ENCODE data around the gene TLCD5. TPM values are rescaled to one million over a fixed set of nuclear protein-coding genes. Genes with fewer than 3 reads are reported as not detected.

TLCD5 gene
- total RNA-seq, 1 experiment from 2014 or later = 6.0 TPM

GRCh38 chr11:120316880-120317688 is 8.0 kb upstream of the TLCD5 start:
- H3K27ac ChIP-seq = 0 out of 2 replicates have a peak overlapping the region, but pooled peaks have one; percentile 15
- H3K4me3 ChIP-seq = peak overlapping the region; percentile 28; the same call in 1 of the 2 replicates
- no TSS peak for BruUV-seq (replicated peaks)
- CTCF ChIA-PET = interaction anchor here (0.6 to 1.3 kb wide), 2 partner anchors 14 to 611 kb away, joined by 5 to 6 read pairs; no protein-coding TSS in a partner anchor
- no peaks in the 10 kb centered on the region for H3K9me2 ChIP-seq (ENCODE audit: insufficient read depth)
- peaks cover 6% of the 10 kb centered on the region for H3F3A ChIP-seq (ENCODE audit: insufficient read depth, low read depth)
- no peaks in the 10 kb centered on the region for H3K36me3 ChIP-seq (ENCODE audit: low read depth)
- peak; percentile 87 to 97 for DNase-seq
- intact Hi-C loops (cut with micrococcal nuclease; ENCODE audit: unreplicated experiment) = loop anchor here (2.0 kb wide), 2 partner anchors 14 kb away; no protein-coding TSS in a partner anchor
- peak overlapping the region; percentile 69 for H3K4me2 ChIP-seq
- H3K79me2 ChIP-seq (ENCODE audit: low read depth) = no peaks in the 10 kb centered on the region
- no peaks in the 10 kb centered on the region for H3K27me3 ChIP-seq (ENCODE audit: insufficient read depth, low read depth)
- no peak for TF ChIP-seq CTCF (conservative IDR thresholded peaks at IDR 0.05)
- no peak for TF ChIP-seq EZH2 (IDR thresholded peaks at IDR 0.05; ENCODE audit: low read depth)
- POLR2A ChIA-PET (ENCODE audit: unreplicated experiment) = no interaction called here
- H3K4me1 ChIP-seq (replicated peaks; ENCODE audit: insufficient read depth) = peaks cover 22% of the 10 kb centered on the region
- no peaks in the 10 kb centered on the region for H4K20me1 ChIP-seq (ENCODE audit: insufficient read depth)
- no peaks in the 10 kb centered on the region for H3K9me3 ChIP-seq (ENCODE audit: insufficient read depth, low read depth)
- peak overlapping the region; percentile 37 for H2AFZ ChIP-seq

DNA sequence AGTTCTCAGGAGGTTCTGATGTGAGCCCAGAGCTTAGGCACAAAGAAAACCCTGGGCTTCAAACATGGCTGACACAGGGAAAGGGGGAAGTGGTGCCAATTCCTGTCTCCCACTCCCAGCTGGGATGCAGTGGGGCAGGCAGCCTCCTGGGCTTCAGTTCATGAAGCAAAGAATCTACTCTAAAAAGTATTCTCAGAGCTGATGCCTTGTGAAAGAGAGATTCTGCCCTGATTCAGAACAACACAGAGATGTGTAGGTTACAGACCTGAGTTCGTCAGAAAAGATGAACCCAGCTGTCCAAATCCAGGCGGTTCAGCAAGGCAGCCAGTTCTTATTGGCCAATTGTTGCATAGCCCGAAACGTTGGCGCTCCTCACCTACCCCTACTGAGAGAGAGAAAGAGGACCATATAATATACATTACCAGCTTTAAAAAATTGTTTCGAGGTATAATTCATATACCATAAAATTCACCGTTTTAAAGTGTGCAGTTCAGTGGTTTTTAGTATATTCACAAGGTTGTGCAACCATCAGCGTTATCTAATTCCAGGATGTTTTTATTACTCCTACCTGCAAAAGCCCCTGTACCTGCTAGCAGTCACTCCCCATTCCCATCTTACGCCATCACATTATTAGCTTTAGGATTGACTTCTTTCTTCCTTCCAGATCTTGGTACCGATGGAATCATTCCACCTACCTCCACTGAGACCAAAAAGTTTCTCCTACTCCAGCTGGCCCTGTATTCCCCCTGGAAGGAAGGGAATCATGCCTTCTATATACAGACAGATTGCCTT is 7.2 kb upstream of the TLCD5 start:
- no peak for DNase-seq
- intact Hi-C loops (cut with micrococcal nuclease; ENCODE audit: unreplicated experiment) = loop anchor here (2.0 kb wide), 2 partner anchors 13 to 15 kb away; no protein-coding TSS in a partner anchor
- no peaks in the 10 kb centered on the region for H3K79me2 ChIP-seq (ENCODE audit: low read depth)
- ChIA-PET POLR2A (ENCODE audit: unreplicated experiment) (no interaction called here), CTCF (interaction anchor here (1.3 kb wide), 1 partner anchor 15 kb away, joined by 5 read pairs; no protein-coding TSS in a partner anchor)
- H2AFZ ChIP-seq = peak overlapping the region; percentile 37; the same call in 1 of the 2 replicates
- H4K20me1 ChIP-seq (ENCODE audit: insufficient read depth) = no peaks in the 10 kb centered on the region
- H3K27ac ChIP-seq = no peak overlapping the region
- TF ChIP-seq EZH2 (IDR thresholded peaks at IDR 0.05; ENCODE audit: low read depth) (no peak), CTCF (conservative IDR thresholded peaks at IDR 0.05) (no peak)
- no peaks in the 10 kb centered on the region for H3K36me3 ChIP-seq (ENCODE audit: low read depth)
- TSS peak; percentile 68 for BruUV-seq (replicated peaks)
- H3K9me3 ChIP-seq (ENCODE audit: insufficient read depth, low read depth) = no peaks in the 10 kb centered on the region
- H3K4me3 ChIP-seq = no peak overlapping the region
- H3K27me3 ChIP-seq (ENCODE audit: insufficient read depth, low read depth) = no peaks in the 10 kb centered on the region
- no peaks in the 10 kb centered on the region for H3K9me2 ChIP-seq (ENCODE audit: insufficient read depth)
- peaks cover 6% of the 10 kb centered on the region for H3F3A ChIP-seq (ENCODE audit: insufficient read depth, low read depth)
- H3K4me1 ChIP-seq (replicated peaks; ENCODE audit: insufficient read depth) = peaks cover 22% of the 10 kb centered on the region
- H3K4me2 ChIP-seq = peak overlapping the region; percentile 69

GRCh38 chr11:120318906-120319305 is 6.2 kb upstream of the TLCD5 start:
- Histone ChIP-seq H3K9me3 (ENCODE audit: insufficient read depth, low read depth) (no peaks in the 10 kb centered on the region), H4K20me1 (ENCODE audit: insufficient read depth) (no peaks in the 10 kb centered on the region), H3K4me2 (no peak overlapping the region), H3K27me3 (ENCODE audit: insufficient read depth, low read depth) (no peaks in the 10 kb centered on the region), H2AFZ (no peak overlapping the region), H3K4me1 (replicated peaks; ENCODE audit: insufficient read depth) (peaks cover 22% of the 10 kb centered on the region), H3K36me3 (ENCODE audit: low read depth) (no peaks in the 10 kb centered on the region), H3K4me3 (no peak overlapping the region), H3K79me2 (ENCODE audit: low read depth) (no peaks in the 10 kb centered on the region), H3K27ac (no peak overlapping the region), H3K9me2 (ENCODE audit: insufficient read depth) (no peaks in the 10 kb centered on the region), H3F3A (ENCODE audit: insufficient read depth, low read depth) (peaks cover 9% of the 10 kb centered on the region)
- DNase-seq = no peak
- intact Hi-C loops (cut with micrococcal nuclease; ENCODE audit: unreplicated experiment) = no loop called here
- TF ChIP-seq CTCF (conservative IDR thresholded peaks at IDR 0.05) = no peak
- ChIA-PET POLR2A (ENCODE audit: unreplicated experiment) (no interaction called here), CTCF (no interaction called here)
- BruUV-seq (replicated peaks) = no TSS peak
